NCI-H2227 treated with DMSO at 0.1 percent for 48 hours (cell line): ENCODE measurements around the gene NSD1.

ENCODE experiments used
- DNase-seq: peaks from one replicate; lab custom pipeline; 2025; lab: John Stamatoyannopoulos, UW

Gene NSD1

DNA sequence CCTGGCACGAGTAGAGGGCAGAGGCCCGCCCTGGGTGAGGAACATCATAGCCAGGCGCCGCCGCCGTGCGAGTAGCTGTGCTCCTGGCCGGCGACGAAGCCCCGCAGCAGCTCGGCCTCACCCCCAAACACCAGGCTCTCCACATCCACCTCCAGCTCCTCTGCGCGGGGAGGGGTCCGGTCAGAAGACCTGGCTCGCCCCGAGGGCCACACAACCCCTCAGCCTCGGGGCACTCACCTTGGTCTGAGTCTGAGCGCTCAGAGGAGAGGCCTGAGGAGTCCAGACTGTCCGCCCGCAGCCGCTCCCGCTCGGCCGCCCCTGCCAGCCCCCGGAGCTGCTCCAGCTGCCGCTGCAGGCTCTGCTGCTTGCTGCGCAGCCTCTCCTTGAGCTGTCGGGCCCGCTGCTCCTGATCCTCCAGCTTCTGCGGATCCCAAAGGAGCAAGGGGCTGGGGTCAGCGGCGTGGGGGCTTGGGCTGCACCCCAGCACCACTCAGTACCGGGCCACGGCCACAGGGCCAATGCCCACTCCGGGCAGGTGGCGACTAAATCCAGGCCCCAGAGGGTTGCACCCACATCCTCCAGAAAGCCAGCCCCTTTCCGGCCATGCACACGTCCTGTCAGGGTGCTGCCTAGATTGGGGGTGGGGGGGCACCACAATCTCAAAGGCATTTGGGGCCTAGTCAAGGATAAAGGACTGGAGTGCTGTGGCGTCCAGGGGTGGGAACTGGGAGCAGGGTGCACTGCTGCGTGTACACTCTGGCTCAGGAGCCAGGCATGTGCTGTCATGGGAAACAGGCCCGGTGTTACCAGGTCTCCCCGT lies 174.2 kb downstream of the NSD1 start:
- DNase-seq, result no peak

DNA sequence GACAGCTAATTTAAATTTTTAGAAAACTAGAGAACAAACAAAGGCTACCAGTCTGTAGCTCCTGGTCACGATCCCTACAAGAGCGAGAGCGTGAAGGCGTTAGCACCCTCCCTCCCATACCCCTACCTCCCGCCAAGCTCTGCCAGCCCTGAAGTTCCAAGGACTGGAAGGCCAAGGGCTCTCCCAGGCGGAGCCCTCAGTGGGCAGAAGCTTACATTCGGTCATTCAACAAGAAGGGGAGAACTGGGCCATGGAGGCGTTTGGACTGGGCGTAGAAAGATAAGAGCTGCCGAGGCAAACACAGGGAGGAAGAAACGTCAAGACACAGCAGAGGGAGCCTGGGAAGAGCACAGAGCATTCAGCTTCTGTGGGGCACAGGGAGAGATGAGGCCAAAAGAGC lies 175.2 kb downstream of the NSD1 start:
- DNase-seq, result no peak

GRCh38 chr5:177309351-177310191 lies 176.0 kb downstream of the NSD1 start:
- DNase-seq, result peak; percentile 10

DNA sequence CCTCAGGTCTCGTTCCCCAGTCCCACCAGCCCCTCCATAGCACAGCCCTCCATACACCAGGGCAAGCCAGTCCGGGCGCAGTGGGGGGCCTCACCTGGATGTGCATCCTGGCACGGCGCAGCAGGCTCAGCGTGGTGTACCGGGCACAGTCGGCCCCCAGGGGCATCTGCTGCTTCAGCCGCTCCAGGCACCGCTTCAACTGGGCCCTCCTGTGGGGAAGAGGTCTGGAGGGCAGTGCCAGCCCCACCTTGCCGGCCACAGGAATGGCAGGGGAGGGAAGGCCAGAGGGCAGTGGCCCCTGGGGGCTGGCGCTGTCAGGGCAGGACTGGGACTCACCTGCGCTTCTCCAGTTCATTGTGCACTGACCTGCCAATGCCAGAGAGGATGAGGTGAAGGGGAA lies 176.8 kb downstream of the NSD1 start:
- no peak for DNase-seq

DNA sequence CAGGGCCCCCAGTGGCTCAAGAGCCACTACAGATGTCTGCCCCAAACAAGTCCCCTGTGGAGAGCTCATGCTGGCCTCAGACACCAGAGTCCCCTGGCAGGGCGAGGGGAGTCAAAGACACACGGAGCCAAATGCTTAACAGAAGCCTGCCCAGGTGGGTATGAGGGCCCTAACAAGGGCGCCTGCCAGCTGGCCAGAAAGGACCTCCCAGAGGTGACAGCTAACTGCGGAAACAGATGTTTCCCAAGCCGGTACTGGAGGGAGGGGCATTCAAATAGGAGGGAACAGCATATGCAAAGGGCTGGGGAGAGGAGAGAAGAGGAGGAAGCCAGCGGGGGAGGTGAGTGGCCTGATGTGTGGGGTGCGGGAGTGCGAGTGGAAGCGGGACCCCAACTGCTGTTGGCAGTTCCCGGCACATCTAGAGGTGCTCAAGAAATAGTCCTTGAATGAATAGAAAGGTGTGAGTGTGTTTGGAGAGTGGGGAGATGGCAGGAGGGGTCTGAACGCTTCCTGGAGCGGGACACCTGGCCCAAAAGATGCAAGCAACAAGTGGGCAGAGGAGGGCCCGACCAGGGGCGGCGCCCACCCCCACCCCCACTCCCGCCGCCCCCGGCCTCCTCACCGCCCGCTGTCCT lies 177.3 kb downstream of the NSD1 start:
- DNase-seq, result no peak

GRCh38 chr5:177311392-177311722 lies 177.8 kb downstream of the NSD1 start:
- DNase-seq, result no peak

DNA sequence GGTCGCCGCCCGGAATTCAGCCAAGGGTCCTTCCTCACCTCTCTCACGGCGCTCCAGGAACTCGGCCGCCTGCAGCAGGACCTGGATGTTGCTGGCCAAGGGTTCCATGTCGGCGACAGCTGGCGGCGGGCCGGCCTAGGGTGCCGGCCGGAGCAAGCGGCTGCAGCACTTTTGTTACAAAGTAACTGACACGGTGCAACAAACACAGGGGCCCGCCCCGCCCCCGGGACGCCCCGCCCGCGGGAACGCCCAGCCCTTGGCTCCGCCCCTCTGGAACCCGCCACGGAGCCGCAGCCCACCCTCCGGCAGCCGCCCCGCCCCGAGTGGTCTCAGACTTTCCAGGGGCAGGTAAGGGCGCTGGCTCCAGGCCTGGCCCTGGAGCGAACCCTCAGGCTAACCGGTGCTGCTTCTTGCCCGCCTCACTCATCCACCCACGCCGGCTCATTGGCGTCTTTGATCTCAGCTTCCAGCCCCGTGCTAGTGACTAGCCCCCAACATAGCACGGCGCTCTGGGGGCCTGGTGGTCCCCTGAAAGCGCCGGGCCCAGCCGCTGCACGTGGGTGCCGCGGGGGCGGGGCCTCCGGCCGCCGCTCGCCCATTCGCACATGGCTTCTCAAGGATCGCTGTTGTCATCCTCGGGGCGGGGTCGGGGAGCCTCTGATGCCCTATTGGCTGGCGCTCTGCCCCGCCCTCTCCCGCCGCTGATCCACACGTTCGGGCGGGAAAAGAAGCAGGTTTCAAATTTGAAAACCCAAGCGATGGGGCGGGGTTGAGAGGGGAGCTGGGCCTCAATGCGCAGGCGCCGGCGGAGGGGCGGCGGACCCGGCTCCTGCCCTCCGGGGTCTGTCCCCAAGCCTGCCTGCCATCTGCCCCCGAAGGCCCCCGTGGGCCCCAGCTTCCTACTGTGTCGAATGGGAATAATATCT lies 178.4 kb downstream of the NSD1 start, which contains the start of gene MXD3:
TSS of gene MXD3 (minus strand) at position 176 of the 926 bp plus-strand sequence. CDS start at position 108, 68 bp downstream.
- DNase-seq, result peak; percentile 93

- DNase-seq, result no peak
Observed at GRCh38 chr5:177312649-177313181, 179.1 kb downstream of the NSD1 start.

GRCh38 chr5:177313561-177314259 lies 180.1 kb downstream of the NSD1 start:
- no peak for DNase-seq

DNA sequence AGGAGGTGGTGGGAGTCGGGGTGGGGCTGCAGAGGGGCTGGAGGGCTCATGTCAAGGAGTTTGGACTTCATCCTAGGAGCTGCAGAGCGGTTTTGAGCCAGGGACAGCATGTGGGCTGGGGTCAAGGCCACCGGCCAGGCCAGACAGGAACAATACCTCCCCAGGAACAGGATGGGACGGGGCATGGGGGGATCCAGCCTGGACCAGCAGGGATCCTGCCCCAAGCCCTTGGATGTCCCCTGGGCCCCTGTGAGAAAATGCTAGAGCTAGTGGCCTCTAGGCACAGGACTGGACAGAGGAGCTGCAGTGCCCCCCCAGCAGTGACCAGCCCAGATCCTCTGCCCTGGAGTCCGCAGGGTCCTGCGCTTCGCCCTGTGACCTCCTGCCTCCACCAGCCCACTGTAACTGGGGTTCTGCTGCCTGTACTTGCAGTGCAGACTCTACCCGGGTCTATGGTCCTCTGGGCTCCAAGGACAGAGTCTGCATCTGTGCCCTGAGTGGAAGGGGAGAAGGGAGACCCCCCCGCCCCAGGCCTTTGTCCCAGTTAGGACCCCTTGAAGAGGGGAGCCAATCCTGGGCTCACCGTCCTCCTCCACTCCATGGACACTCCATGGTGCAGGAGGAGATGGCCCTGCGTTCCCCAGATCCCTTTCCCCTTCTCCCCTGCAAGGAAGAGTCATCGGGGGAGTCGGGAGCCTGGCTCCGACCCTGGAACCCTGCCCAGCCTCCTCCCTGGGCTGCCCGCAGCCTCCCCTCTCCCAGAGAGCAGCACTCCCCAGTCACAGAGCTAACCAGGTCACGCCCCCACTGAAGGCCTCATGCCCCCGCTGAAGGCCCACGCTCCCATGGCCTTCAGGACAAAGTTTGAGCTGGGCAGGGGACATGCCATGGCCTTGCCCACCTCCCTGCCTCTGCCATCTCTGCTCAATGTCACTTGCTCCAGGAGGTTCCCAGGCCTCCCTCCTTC lies 181.1 kb downstream of the NSD1 start:
- no peak for DNase-seq

GRCh38 chr5:177315411-177315810 lies 181.8 kb downstream of the NSD1 start:
- no peak for DNase-seq

- DNase-seq, result no peak
Observed at GRCh38 chr5:177316005-177316404, 182.4 kb downstream of the NSD1 start.

DNA sequence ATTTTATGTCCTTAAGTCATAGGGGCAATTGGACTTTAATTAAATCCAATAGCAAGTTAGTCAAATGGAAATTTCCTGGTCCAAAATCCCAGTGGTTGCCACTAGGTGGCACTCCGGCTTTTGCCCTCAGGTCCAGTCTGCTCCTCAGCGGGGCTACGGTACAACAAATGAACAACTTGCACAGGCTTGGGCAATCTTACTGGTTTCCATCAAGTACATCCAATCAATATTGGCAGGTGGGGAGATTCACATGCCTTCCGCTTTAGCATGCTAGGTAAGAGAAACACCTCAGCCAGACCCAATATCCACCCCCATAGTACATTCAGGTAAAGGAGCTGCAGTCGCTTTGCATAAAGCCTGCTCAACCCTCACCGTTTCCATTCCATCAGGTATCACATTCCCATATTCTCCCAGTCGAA lies 184.4 kb downstream of the NSD1 start:
- no peak for DNase-seq

- DNase-seq, result no peak
Observed at GRCh38 chr5:177319913-177320588, 186.5 kb downstream of the NSD1 start.

GRCh38 chr5:177320879-177321278 lies 187.3 kb downstream of the NSD1 start:
- no peak for DNase-seq

DNA sequence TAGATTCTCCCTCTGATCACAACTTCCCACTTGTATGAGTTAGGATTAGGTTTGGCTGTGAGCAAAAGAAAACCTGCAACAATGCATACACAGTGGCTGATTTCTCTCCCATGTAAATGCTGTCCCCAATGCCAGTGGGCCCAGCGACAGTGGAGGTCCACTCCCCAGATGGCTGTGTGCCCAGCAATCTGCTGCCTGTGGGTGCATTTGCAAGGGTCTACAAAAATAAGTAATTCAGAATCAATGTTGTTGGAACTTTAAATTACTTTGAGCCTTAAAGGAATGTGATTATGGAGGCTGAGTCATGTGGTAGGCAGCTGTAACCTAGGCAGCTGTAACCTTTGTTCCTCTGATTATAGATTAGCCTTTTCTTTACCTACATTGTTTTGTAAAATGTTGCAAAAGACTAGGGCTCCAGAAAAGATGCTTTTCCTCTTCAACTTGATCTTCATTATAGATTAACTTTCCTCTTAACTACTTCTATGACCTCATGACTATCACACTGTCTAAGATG lies 192.4 kb downstream of the NSD1 start:
- DNase-seq, result no peak

DNA sequence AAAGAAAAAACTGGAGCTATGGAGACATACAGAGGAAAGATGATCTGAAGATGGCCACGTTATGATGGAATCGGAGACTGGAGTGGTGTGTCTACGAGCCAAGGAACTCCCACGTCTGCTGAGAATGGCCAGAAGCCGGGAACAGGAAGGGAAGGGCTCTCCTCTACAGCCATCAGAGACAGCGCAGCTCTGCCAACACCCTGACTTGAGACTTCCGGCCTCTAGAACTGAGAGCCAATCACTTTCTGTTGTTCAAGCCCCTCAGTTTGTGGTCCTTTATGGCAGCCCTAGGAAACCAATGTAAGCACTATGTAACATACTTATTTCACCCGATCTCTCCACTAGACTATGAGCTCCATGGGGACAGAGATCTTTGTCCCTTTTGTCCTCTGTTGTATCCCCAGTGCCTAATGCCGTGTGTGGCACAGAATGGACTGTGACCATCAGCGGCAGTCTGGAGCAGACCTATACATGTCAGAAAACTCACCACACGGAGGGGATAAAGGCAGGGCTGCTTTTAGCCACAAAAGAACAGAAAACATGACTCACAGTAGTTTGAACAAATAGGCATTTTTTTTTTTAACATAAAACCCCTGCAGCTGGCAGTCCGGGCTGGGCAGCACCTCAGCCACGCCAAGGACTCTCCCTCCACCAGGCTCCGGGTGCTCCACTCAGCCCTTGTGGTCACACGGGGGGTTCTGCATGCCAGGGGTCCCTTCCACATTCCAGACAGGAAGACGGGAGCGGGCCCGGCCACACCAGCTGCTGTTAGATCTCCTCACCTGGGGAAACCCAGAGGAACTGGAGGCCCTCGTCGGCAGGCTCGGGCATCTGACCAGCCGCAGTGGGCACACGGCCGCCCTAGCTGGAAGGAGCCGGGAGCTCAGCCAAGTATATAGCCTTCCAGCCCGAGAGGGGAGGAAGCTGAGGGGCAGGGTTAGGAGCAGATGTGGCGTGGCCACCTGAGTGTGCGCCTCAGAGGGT lies 194.3 kb downstream of the NSD1 start:
- DNase-seq, result no peak
